Ovary (tissue), 3 donors: ENCODE measurements around the gene P2RY11.

Experiments
- CTCF ChIP-seq, 3 donors: fragments of 450-650 bp in 2 of 3; fragments of 200-600 bp in 1 of 3; IDR thresholded peaks; one replicate each; pipeline versions ENCODE4 v1.5.1 to v1.8.0; 2016 to 2022; ENCODE audit warnings: antibody characterized with exemption in 3 of 3, mild to moderate bottlenecking in 1 of 3
- EP300 ChIP-seq: sonication (generic); formaldehyde crosslinking; IDR thresholded peaks from one replicate; pipeline ENCODE4 v1.6.1; 2017; ENCODE audit warnings: antibody characterized with exemption
- POLR2A ChIP-seq: fragments of 450-650 bp; IDR thresholded peaks from one replicate; pipeline ENCODE4 v1.6.1; 2017; ENCODE audit warnings: antibody characterized with exemption, mild to moderate bottlenecking, moderate library complexity
- donor health status: DM: no; HTN: no; CAD: no.

DNA sequence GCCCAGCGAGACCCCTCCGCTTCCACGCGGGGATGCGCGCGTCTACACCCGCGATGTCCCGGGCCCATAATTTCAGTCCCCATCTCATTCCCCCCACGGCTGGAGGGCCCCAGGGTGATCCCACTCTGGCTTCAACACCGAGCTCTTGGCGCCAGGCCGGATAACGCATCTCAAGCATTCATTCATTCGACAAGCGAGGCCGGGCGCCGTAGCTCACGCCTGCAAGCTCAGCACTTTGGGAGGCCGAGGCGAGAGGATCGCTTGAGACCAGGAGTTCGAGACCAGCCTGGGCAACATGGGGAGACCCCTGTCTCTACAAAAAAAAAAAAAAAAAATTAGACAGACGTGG lies 14.9 kb upstream of the P2RY11 start:
- TF ChIP-seq CTCF (IDR thresholded peaks at IDR 0.05) (no peak), EP300 (no peak), POLR2A (no peak)
